ENCODE measurements around the gene PREX1. TPM values are rescaled to one million over a fixed set of nuclear protein-coding genes. Genes with fewer than 3 reads are reported as not detected.

The PREX1 gene
- polyA plus RNA-seq, 1 of the 3 experiments (the other 2 are of a cell fraction): 5.3 TPM

- no peak overlapping the region for H3K27ac ChIP-seq (ENCODE audit: low read depth in 2 of 2, low read length in 1 of 2)
- no peak overlapping the region for H3K4me3 ChIP-seq (ENCODE audit: low read depth in 2 of 2, low read length in 1 of 2)
- H3K9me3 ChIP-seq: no peaks in the 10 kb centered on the region
- no peaks in the 10 kb centered on the region for H3K27me3 ChIP-seq (ENCODE audit: insufficient read depth)
- no peak for TF ChIP-seq TAF1 (IDR thresholded peaks at IDR 0.05; ENCODE audit: borderline replicate concordance, low read depth, low read length)
- no peak for TF ChIP-seq EZH2phosphoT487 (IDR thresholded peaks at IDR 0.05; ENCODE audit: borderline replicate concordance, low read depth)
- no peak for TF ChIP-seq NFIC (IDR thresholded peaks at IDR 0.05; ENCODE audit: borderline replicate concordance)
- no peak for TF ChIP-seq POLR2AphosphoS5 (IDR thresholded peaks at IDR 0.05; ENCODE audit: low read depth, low read length)
- no peak for TF ChIP-seq TEAD4 (IDR thresholded peaks at IDR 0.05; ENCODE audit: borderline replicate concordance, insufficient read depth)
- TF ChIP-seq PBX3 (IDR thresholded peaks at IDR 0.05): no peak
- TF ChIP-seq MEF2A (IDR thresholded peaks at IDR 0.05; ENCODE audit: borderline replicate concordance, low read depth): no peak
- TF ChIP-seq RAD21 (IDR thresholded peaks at IDR 0.05; ENCODE audit: low read length): no peak
- no peak for TF ChIP-seq FOXM1 (IDR thresholded peaks at IDR 0.05; ENCODE audit: low read depth)
- no peak for TF ChIP-seq CTCF (IDR thresholded peaks at IDR 0.05)
- no peak for TF ChIP-seq SMC3 (IDR thresholded peaks at IDR 0.05; ENCODE audit: low read depth, low read length)
- no peak for TF ChIP-seq USF2 (IDR thresholded peaks at IDR 0.05; ENCODE audit: borderline replicate concordance, low read depth, low read length)
- TF ChIP-seq RXRA (IDR thresholded peaks at IDR 0.05; ENCODE audit: borderline replicate concordance, low read depth): no peak
- no peak for TF ChIP-seq SIN3A (IDR thresholded peaks at IDR 0.05; ENCODE audit: borderline replicate concordance, low read depth, low read length)
- no peak for TF ChIP-seq CHD2 (IDR thresholded peaks at IDR 0.05; ENCODE audit: low read length, partially characterized antibody)
- no peak for TF ChIP-seq GATA2 (CRISPR knock-in tag; IDR thresholded peaks at IDR 0.05)
- no peak for TF ChIP-seq USF1 (IDR thresholded peaks at IDR 0.05; ENCODE audit: borderline replicate concordance, low read depth)
- H3K9me2 ChIP-seq: no peaks in the 10 kb centered on the region
- H3K9ac ChIP-seq: no peak overlapping the region
- H3K36me3 ChIP-seq (replicated peaks in 1 of 2; ENCODE audit: control insufficient read depth in 1 of 2, insufficient read depth in 2 of 2, low read length in 1 of 2): no peaks in the 10 kb centered on the region
- no peaks in the 10 kb centered on the region for H3K79me2 ChIP-seq (ENCODE audit: insufficient read depth)
- no peaks in the 10 kb centered on the region for H3K4me1 ChIP-seq (ENCODE audit: control insufficient read depth in 1 of 2, insufficient read depth in 2 of 2, low read depth in 1 of 2, low read length in 1 of 2)
- H4K20me1 ChIP-seq (ENCODE audit: insufficient read depth): no peaks in the 10 kb centered on the region
- no peak for DNase-seq
- H2AFZ ChIP-seq (ENCODE audit: low read depth): no peak overlapping the region
- no peaks in the 10 kb centered on the region for H3F3A ChIP-seq (replicated peaks; ENCODE audit: insufficient read depth)
- POLR2A ChIA-PET: no interaction called here
- CTCF ChIA-PET: interaction anchor here (2.3 kb wide), 1 partner anchor 152 kb away, joined by 8 read pairs; no protein-coding TSS in a partner anchor
- H3K4me2 ChIP-seq: no peak overlapping the region
- 65% methylated on average over 4 of the region's 5 CpGs for WGBS (ENCODE audit: low lambda C conversion rate)
Observed at GRCh38 chr20:48809673-48810072, 18.1 kb downstream of the PREX1 start.
